Stomach (tissue), 4 donors: Measurements from ENCODE around the gene FHL1.

Source experiments
- CTCF ChIP-seq, 7 experiments: fragments of 450-650 bp in 4 of 7; fragments of 200-600 bp in 3 of 7; sonication (generic) in 3 of 7; IDR thresholded peaks; one replicate each; pipeline ENCODE4 v1.5.1; 2016 to 2019; ENCODE audit warnings: antibody characterized with exemption in 7 of 7, control low read depth in 2 of 7, mild to moderate bottlenecking in 1 of 7
- EP300 ChIP-seq: sonication (generic); formaldehyde crosslinking; IDR thresholded peaks from one replicate; pipeline ENCODE4 v1.6.1; 2017; ENCODE audit warnings: antibody characterized with exemption
- POLR2A ChIP-seq, 4 donors: fragments of 450-650 bp; IDR thresholded peaks; one replicate each; pipeline ENCODE4 v1.6.1; 2016; ENCODE audit warnings: antibody characterized with exemption in 4 of 4, control low read depth in 2 of 4, mild to moderate bottlenecking in 1 of 4, moderate library complexity in 1 of 4
- POLR2AphosphoS5 ChIP-seq, 3 donors: sonication (generic); formaldehyde crosslinking; IDR thresholded peaks; one replicate each; pipeline ENCODE4 v1.6.1; 2016; ENCODE audit warnings: antibody characterized with exemption in 3 of 3

GRCh38 chrX:136165406-136165805 lies 18.1 kb downstream of the FHL1 start:
- no peak for TF ChIP-seq CTCF (IDR thresholded peaks at IDR 0.05)
- no peak for TF ChIP-seq POLR2AphosphoS5 (IDR thresholded peaks at IDR 0.05)
- TF ChIP-seq POLR2A (IDR thresholded peaks at IDR 0.05), result no peak
- no peak for TF ChIP-seq EP300
